ENCODE data around the gene WAC.

- no peak for TF ChIP-seq CTCF (IDR thresholded peaks at IDR 0.05)
- no peak for TF ChIP-seq POLR2A (IDR thresholded peaks at IDR 0.05)
- no peak for TF ChIP-seq POLR2AphosphoS5 (IDR thresholded peaks at IDR 0.05)
- no peak for TF ChIP-seq EP300 (IDR thresholded peaks at IDR 0.05)
Measured at GRCh38 chr10:28533186-28533564, 257 bp downstream of the WAC start.

Measured in stomach (tissue), 4 donors.